ENCODE measurements around the gene FAM169A. TPM values are rescaled to one million over a fixed set of nuclear protein-coding genes. Genes with fewer than 3 reads are reported as not detected.
"Not testable (repeated sequence)": the region's sequence is repeated elsewhere in the genome, so short reads cannot be mapped to it uniquely, and the experiment has no call there.

Gene FAM169A
- polyA plus RNA-seq, 4 donors = 0.73 to 2.2 TPM; not detected in 2

DNA sequence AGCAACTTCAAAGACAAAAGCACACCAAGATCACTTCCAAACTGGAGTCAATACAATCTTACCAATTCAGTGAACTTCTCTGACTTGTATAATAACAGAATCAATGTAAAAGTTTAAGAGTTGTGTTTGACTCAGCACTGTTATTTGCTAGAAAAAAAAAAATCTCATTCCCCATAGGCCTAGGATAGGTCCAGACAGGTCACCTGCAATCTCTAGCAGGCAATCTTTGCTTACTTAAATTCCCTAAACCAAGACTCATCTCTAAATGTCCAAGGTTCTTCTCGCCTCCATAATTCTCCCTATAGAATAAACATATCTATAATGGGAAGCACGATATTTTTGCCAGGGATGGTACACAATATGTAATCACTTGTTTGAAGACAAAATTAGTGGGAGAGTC lies 2.5 kb downstream of the FAM169A start:
- H3K36me3 ChIP-seq (ENCODE audit: control insufficient read depth in 3 of 3, insufficient read depth in 2 of 3, low read depth in 1 of 3, low read length in 3 of 3) = no peaks in the 10 kb centered on the region
- 87 to 93% (median 92%) methylated on average over 2 of the region's 2 CpGs for WGBS, 3 donors
- no peaks in the 10 kb centered on the region for H3K9me3 ChIP-seq (ENCODE audit: control insufficient read depth in 2 of 2, insufficient read depth in 1 of 2, low read depth in 1 of 2, low read length in 1 of 2)
- no peak overlapping the region for H3K4me3 ChIP-seq (ENCODE audit: low read depth in 1 of 3, low read length in 3 of 3)
- no peak overlapping the region for H3K27ac ChIP-seq (ENCODE audit: low read depth in 1 of 3, low read length in 2 of 3)
- DNase-seq (no peak), FAIRE-seq (no peak)
- H3K27me3 ChIP-seq (ENCODE audit: control insufficient read depth in 3 of 3, insufficient read depth in 3 of 3, low read length in 3 of 3) = peaks cover 2 to 18% (median 15%) of the 10 kb centered on the region in 3 donors
- H3K4me1 ChIP-seq (ENCODE audit: control insufficient read depth in 3 of 3, insufficient read depth in 2 of 3, low read depth in 1 of 3, low read length in 2 of 3) = peaks cover 0 to 9% (median 8%) of the 10 kb centered on the region in 3 donors

DNA sequence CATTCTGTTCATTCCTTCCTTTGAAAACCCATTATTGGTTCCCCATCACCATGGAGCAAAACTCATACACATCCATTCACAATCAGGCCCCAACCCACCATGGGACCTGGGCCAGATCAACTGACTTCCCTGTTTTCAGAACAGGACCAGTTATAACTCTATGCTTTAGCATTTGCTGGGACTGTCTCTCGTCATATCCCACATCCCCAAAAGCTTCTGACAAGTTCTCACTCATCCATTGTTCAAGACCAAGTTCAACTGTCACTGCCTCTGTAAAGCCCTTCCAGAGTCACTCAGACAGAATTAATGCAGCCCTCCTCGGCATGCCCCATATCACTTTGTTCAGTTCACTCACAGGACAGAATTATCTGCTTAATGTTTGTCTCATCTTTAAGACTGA lies 4.0 kb downstream of the FAM169A start:
- H3K4me3 ChIP-seq (ENCODE audit: low read depth in 1 of 3, low read length in 3 of 3) = no peak overlapping the region
- H3K9me3 ChIP-seq (ENCODE audit: control insufficient read depth in 2 of 2, insufficient read depth in 1 of 2, low read depth in 1 of 2, low read length in 1 of 2) = no peaks in the 10 kb centered on the region
- 87 to 88% (median 87%) methylated on average over 2 of the region's 2 CpGs for WGBS, 3 donors
- H3K36me3 ChIP-seq (ENCODE audit: control insufficient read depth in 3 of 3, insufficient read depth in 2 of 3, low read depth in 1 of 3, low read length in 3 of 3) = no peaks in the 10 kb centered on the region
- H3K4me1 ChIP-seq (ENCODE audit: control insufficient read depth in 3 of 3, insufficient read depth in 2 of 3, low read depth in 1 of 3, low read length in 2 of 3) = peaks cover 0 to 9% (median 8%) of the 10 kb centered on the region in 3 donors
- no peak for DNase-seq
- H3K27ac ChIP-seq (ENCODE audit: low read depth in 1 of 3, low read length in 2 of 3) = no peak overlapping the region
- peaks cover 2 to 18% (median 15%) of the 10 kb centered on the region in 3 donors for H3K27me3 ChIP-seq (ENCODE audit: control insufficient read depth in 3 of 3, insufficient read depth in 3 of 3, low read length in 3 of 3)
- no peak for FAIRE-seq

DNA sequence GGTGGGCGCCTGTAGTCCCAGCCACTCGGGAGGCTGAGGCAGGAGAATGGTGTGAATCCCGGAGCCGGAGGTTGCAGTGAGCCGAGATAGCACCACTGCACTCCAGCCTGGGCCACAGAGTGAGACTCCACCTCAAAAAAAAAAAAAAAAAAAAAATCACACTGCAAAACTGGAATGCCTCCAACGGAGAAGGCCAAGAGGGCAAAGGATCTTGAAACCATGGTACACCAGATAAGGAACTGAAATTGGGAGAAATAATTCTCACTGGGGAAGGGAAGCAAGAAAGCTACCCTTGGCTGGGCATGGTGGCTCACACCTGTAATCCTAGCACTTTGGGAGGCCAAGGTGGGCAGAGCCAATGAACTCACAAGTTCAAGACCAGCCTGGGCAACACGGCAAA lies 9.2 kb downstream of the FAM169A start:
- H3K27ac ChIP-seq (ENCODE audit: low read depth in 1 of 3, low read length in 2 of 3); H3K36me3 ChIP-seq (ENCODE audit: control insufficient read depth in 3 of 3, insufficient read depth in 2 of 3, low read depth in 1 of 3, low read length in 3 of 3); H3K9me3 ChIP-seq (ENCODE audit: control insufficient read depth in 2 of 2, insufficient read depth in 1 of 2, low read depth in 1 of 2, low read length in 1 of 2); H3K4me1 ChIP-seq (ENCODE audit: control insufficient read depth in 3 of 3, insufficient read depth in 2 of 3, low read depth in 1 of 3, low read length in 2 of 3); H3K4me3 ChIP-seq (ENCODE audit: low read depth in 1 of 3, low read length in 3 of 3); FAIRE-seq; H3K27me3 ChIP-seq (ENCODE audit: control insufficient read depth in 3 of 3, insufficient read depth in 3 of 3, low read length in 3 of 3): not testable (repeated sequence)
- DNase-seq = peak in 1 of 2 donors; percentile 23
- 73 to 89% (median 78%) methylated on average over 7 of the region's 7 CpGs for WGBS, 3 donors

DNA sequence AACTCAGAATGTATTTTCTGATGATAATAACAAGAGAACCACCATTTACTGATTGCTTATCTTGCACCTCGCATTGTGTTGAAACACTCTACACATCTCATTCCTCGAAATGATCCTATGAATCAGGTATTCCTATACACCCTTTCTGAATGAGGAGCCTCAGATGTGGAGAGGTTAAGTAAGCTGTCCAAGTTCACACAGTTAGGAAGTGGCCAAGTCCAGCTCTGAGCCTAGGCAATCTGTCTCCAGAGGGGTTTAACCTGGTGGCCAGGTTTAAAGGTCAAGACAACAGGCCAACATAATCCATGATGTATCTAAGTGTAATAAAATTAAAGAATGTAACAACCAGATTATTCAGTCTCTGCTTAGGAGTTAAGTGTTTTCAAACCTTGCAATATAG lies 12.9 kb downstream of the FAM169A start:
- no peaks in the 10 kb centered on the region for H3K4me1 ChIP-seq (ENCODE audit: control insufficient read depth in 3 of 3, insufficient read depth in 2 of 3, low read depth in 1 of 3, low read length in 2 of 3)
- no peak overlapping the region for H3K4me3 ChIP-seq (ENCODE audit: low read depth in 1 of 3, low read length in 3 of 3)
- FAIRE-seq (no peak), DNase-seq (no peak)
- no peaks in the 10 kb centered on the region for H3K27me3 ChIP-seq (ENCODE audit: control insufficient read depth in 3 of 3, insufficient read depth in 3 of 3, low read length in 3 of 3)
- no peaks in the 10 kb centered on the region for H3K36me3 ChIP-seq (ENCODE audit: control insufficient read depth in 3 of 3, insufficient read depth in 2 of 3, low read depth in 1 of 3, low read length in 3 of 3)
- 78 to 95% (median 89%) methylated on average over 2 of the region's 2 CpGs for WGBS, 3 donors
- H3K27ac ChIP-seq (ENCODE audit: low read depth in 1 of 3, low read length in 2 of 3) = no peak overlapping the region
- H3K9me3 ChIP-seq (ENCODE audit: control insufficient read depth in 2 of 2, insufficient read depth in 1 of 2, low read depth in 1 of 2, low read length in 1 of 2) = no peaks in the 10 kb centered on the region

DNA sequence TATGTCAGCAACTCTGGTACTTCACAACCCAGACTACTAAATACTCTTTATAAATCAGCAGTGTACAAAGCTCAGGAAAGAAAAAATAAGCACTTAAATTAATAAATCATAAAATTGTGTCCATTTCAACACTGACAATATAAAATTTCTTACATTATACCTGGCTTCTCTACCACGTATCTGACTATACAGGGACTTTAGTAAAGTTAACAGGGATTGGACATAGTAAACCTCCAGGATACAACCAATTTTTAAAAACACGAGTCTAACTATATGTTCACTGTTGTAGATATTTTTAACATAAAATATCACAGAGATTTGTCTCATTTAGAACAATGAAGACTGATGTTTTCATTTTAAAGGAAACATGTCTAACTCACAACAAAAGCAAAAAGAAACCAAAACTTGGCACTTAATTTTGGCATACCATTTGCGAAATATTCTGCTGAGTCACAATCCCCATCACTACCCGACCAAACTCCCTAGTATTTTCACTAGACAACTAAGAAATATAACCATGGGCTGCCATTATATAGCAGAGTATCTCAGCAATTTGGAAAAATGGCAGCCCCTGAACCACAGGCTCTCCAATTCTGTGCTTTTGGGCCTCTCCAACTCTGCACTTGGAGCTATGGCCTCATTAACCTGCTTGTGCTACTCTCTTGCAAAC lies 14.4 kb downstream of the FAM169A start:
- Histone ChIP-seq H3K27ac (ENCODE audit: low read depth in 1 of 3, low read length in 2 of 3) (no peak overlapping the region), H3K36me3 (ENCODE audit: control insufficient read depth in 3 of 3, insufficient read depth in 2 of 3, low read depth in 1 of 3, low read length in 3 of 3) (no peaks in the 10 kb centered on the region), H3K9me3 (ENCODE audit: control insufficient read depth in 2 of 2, insufficient read depth in 1 of 2, low read depth in 1 of 2, low read length in 1 of 2) (no peaks in the 10 kb centered on the region), H3K4me1 (ENCODE audit: control insufficient read depth in 3 of 3, insufficient read depth in 2 of 3, low read depth in 1 of 3, low read length in 2 of 3) (no peaks in the 10 kb centered on the region), H3K27me3 (ENCODE audit: control insufficient read depth in 3 of 3, insufficient read depth in 3 of 3, low read length in 3 of 3) (no peaks in the 10 kb centered on the region), H3K4me3 (ENCODE audit: low read depth in 1 of 3, low read length in 3 of 3) (no peak overlapping the region)
- FAIRE-seq = no peak
- DNase-seq = no peak
- WGBS, 3 donors = 60 to 75% (median 63%) methylated on average over 4 of the region's 4 CpGs

DNA sequence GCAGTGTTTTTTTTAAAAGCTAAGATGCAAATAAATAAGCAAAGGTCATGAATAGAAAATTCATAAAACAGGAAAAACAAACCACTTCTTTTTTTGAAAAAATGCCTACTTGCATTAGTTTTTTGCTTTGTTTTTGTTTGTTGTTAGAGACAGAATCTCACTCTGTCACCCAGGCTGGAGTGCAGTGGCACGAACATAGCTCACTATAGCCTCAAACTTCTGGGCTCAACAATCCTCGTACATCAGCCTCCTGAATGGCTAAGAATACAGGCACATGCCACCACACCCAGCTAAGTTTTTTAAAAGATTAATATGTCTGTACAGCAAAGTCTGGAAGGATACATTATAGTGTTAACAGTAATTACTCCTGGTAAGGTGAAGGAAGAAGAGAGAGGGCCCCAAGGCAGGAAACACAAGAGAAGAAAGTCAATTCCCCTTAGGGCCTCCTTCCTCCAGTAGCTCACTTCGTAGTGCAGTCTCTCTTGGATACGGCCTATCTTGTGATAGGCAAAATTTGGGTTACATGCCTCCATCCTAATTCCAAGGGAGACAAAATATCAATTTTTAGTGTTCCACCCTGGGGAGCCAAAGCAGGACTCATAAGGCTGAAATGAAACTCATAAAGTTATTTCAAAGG lies 15.3 kb downstream of the FAM169A start:
- H3K9me3 ChIP-seq (ENCODE audit: control insufficient read depth in 2 of 2, insufficient read depth in 1 of 2, low read depth in 1 of 2, low read length in 1 of 2) = no peaks in the 10 kb centered on the region
- no peak for DNase-seq
- no peaks in the 10 kb centered on the region for H3K36me3 ChIP-seq (ENCODE audit: control insufficient read depth in 3 of 3, insufficient read depth in 2 of 3, low read depth in 1 of 3, low read length in 3 of 3)
- FAIRE-seq = no peak
- no peaks in the 10 kb centered on the region for H3K27me3 ChIP-seq (ENCODE audit: control insufficient read depth in 3 of 3, insufficient read depth in 3 of 3, low read length in 3 of 3)
- H3K4me1 ChIP-seq (ENCODE audit: control insufficient read depth in 3 of 3, insufficient read depth in 2 of 3, low read depth in 1 of 3, low read length in 2 of 3) = no peaks in the 10 kb centered on the region
- no peak overlapping the region for H3K4me3 ChIP-seq (ENCODE audit: low read depth in 1 of 3, low read length in 3 of 3)
- no peak overlapping the region for H3K27ac ChIP-seq (ENCODE audit: low read depth in 1 of 3, low read length in 2 of 3)
- WGBS, 3 donors = 83 to 91% (median 88%) methylated on average over 4 of the region's 4 CpGs

DNA sequence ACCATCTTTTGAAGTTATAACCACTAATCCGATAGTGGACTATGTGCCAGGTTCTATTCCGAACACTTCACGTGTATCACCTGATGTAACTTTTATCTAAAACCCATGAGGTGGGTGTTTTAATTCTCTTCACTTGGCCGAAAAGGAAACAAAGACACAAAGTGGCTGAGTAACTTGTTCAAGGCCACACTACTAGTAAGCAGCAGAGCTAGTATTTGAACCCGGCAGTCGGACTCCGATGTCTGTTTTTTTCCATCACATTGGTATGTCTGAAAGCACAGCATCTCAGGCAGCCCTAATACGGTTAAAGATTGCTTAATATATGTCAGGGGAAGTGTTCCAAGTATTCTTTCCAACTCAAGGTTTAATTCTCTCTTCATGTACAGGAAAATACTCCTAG lies 16.2 kb downstream of the FAM169A start:
- no peaks in the 10 kb centered on the region for H3K27me3 ChIP-seq (ENCODE audit: control insufficient read depth in 3 of 3, insufficient read depth in 3 of 3, low read length in 3 of 3)
- no peak overlapping the region for H3K27ac ChIP-seq (ENCODE audit: low read depth in 1 of 3, low read length in 2 of 3)
- no peak overlapping the region for H3K4me3 ChIP-seq (ENCODE audit: low read depth in 1 of 3, low read length in 3 of 3)
- no peak for FAIRE-seq
- no peaks in the 10 kb centered on the region for H3K36me3 ChIP-seq (ENCODE audit: control insufficient read depth in 3 of 3, insufficient read depth in 2 of 3, low read depth in 1 of 3, low read length in 3 of 3)
- no peaks in the 10 kb centered on the region for H3K9me3 ChIP-seq (ENCODE audit: control insufficient read depth in 2 of 2, insufficient read depth in 1 of 2, low read depth in 1 of 2, low read length in 1 of 2)
- no peaks in the 10 kb centered on the region for H3K4me1 ChIP-seq (ENCODE audit: control insufficient read depth in 3 of 3, insufficient read depth in 2 of 3, low read depth in 1 of 3, low read length in 2 of 3)
- 54 to 77% (median 64%) methylated on average over 8 of the region's 8 CpGs for WGBS, 3 donors
- DNase-seq = no peak

DNA sequence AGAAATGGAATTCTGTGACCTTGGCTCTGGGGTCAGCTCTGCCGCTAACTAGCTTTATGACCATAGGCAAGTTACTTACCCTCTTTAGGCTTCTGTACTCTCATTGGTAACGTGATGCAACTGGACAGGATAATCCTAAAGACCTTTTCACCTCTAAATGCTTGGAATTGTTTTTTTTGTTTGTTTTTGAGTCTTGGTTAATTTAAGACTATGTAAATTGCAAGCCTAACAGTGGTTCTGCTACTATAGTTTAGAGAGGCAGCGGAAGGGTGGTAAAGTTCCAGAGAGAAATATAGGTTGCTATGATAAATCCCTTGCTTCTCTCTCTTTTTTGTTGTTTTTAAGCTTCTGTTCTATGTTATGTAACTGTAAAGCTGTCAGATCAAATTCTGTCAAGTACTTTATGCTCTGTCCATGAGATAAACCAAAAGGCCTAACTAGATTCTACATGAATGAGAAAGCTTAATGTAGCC lies 17.6 kb downstream of the FAM169A start:
- no peak overlapping the region for H3K27ac ChIP-seq (ENCODE audit: low read depth in 1 of 3, low read length in 2 of 3)
- DNase-seq (no peak), FAIRE-seq (no peak)
- H3K4me1 ChIP-seq (ENCODE audit: control insufficient read depth in 3 of 3, insufficient read depth in 2 of 3, low read depth in 1 of 3, low read length in 2 of 3) = no peaks in the 10 kb centered on the region
- H3K27me3 ChIP-seq (ENCODE audit: control insufficient read depth in 3 of 3, insufficient read depth in 3 of 3, low read length in 3 of 3) = no peaks in the 10 kb centered on the region
- WGBS, 3 donors = 86 to 94% (median 88%) methylated on average over 3 of the region's 3 CpGs
- no peaks in the 10 kb centered on the region for H3K36me3 ChIP-seq (ENCODE audit: control insufficient read depth in 3 of 3, insufficient read depth in 2 of 3, low read depth in 1 of 3, low read length in 3 of 3)
- no peaks in the 10 kb centered on the region for H3K9me3 ChIP-seq (ENCODE audit: control insufficient read depth in 2 of 2, insufficient read depth in 1 of 2, low read depth in 1 of 2, low read length in 1 of 2)
- no peak overlapping the region for H3K4me3 ChIP-seq (ENCODE audit: low read depth in 1 of 3, low read length in 3 of 3)
